ENCODE measurements around the gene MLLT11. TPM values are rescaled to one million over a fixed set of nuclear protein-coding genes. Genes with fewer than 3 reads are reported as not detected.
A peak's percentile ranks its signal among the peaks of the same experiment; 100 is the strongest.

Gene MLLT11, protein sequence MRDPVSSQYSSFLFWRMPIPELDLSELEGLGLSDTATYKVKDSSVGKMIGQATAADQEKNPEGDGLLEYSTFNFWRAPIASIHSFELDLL
- 95.8 TPM for total RNA-seq

DNA sequence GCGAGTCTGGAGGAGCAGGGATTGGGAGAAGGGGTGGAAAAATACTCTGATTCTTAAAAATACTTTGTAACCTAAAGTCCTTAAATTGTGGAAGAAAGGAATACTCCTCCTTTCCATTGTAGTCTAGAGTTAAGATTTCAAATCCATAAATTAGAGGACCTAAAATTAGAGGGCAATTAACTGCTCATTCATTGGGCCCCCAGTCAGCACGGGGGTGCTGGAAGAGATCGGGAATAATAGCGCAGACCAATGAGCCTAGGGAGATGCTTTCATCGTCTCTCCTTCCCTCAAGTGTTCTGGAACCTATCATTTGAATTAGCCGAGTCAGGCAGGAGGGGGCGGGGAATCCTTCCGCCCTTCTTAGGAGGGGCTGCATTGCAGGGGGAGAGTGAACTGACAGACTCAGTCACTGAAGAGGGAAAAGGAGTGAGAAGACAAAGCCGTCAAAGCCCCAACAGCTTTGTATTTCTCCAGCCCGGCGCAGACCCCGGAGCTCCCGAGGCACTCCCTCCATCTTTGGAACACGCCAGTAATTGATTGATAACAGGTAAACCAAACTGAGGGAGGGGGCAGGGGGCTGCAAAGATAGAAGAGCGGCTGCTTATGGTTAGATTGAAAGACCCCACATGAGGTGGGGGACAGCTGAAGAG is at the start of gene MLLT11:
TSS of gene MLLT11 (plus strand) at position 391 of the 650 bp plus-strand sequence. CDS start 6,828 bp downstream, outside the sequence.
- DNase-seq (ENCODE audit: low spot score in 2 of 2) (peak; percentile 57 to 65), FAIRE-seq (no peak)

DNA sequence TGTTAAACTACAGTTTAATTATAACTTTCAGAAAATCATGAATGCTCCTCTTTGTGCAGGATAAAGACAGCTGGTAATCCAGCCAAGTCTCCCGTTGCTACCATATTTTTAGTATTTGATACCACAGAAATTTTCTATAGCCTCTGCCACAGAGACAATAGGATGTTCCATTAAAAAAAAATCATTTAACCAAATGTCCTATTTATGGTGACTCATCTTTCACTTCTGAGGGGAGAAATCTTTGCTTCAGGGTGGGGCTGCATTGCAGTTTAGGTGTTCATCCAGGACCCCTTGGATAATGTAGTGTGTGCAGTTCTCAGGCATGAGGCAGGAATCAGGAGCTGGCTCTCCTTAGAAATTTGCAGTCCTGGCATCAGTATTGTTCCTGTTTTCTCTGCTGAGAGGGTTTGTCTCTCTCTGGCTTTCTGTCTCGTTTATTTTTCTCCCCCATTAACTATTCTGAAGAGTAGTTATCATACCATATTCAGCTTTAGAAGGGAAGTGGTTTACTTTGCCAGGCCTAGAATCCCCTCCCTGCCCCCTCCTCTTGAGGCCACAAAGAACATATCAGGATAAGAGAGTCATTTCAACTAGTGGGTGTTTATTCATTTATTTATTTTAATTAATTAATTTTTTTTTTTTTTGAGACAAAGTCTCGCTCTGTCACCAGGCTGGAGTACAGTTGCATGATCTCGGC is 48.9 kb upstream of the MLLT11 start:
- no peak for FAIRE-seq
- no peak for DNase-seq (ENCODE audit: low spot score in 2 of 2)

DNA sequence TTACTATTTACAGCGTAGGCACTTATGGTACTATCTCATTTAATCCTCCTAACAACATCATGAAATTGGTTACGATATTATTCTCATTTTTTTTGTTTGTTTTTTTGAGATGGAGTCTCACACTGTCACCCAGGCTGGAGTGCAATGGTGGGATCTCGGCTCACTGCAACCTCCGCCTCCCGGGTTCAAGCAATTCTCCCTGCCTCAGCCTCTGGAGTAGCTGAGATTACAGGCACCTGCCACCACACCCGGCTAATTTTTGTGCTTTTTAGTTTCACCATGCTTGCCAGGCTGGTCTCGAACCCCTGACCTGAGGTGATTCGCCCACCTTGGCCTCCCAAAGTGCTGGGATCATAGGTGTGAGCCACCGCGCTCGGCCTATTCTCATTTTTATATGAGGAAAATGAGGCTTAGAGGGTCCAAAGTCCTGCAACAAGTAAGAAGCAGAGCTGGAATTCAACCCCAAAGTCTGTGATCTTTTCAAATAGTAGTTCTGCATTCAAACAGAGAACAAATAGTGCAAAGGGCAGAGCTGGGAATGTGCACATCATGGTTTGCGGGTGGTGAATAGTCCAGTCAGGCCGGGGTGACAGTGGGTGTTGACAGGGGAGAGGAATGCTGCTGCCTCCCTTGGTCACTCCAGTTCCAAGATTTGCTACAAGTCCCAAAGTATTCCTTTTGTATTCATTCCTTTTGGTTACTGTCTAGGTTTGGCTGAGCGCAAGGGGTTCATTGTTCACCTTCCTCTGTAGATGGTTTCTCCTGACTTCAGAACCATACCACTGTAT is 47.3 kb upstream of the MLLT11 start:
- FAIRE-seq (no peak), DNase-seq (ENCODE audit: low spot score in 2 of 2) (no peak)

DNA sequence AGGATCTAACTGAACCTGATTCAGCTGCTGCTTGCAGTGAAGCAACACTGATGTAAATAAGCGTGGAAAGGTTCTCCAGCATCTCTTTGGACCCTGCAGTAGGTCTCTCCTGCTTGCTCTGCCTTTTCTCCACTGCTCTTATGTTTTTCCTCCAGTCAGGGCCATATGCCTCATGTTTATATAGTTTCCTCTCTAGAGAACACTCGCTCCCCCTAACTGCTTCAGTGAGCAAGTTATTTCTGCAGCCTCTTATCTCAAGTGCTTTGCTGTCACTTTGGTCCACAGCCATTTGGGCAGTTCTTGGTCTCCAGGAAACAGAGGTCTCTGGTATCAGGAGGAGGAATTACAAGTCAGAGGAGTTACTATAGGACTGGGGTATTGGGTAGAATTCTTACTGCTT is 46.7 kb upstream of the MLLT11 start:
- no peak for DNase-seq (ENCODE audit: low spot score in 2 of 2)
- no peak for FAIRE-seq

DNA sequence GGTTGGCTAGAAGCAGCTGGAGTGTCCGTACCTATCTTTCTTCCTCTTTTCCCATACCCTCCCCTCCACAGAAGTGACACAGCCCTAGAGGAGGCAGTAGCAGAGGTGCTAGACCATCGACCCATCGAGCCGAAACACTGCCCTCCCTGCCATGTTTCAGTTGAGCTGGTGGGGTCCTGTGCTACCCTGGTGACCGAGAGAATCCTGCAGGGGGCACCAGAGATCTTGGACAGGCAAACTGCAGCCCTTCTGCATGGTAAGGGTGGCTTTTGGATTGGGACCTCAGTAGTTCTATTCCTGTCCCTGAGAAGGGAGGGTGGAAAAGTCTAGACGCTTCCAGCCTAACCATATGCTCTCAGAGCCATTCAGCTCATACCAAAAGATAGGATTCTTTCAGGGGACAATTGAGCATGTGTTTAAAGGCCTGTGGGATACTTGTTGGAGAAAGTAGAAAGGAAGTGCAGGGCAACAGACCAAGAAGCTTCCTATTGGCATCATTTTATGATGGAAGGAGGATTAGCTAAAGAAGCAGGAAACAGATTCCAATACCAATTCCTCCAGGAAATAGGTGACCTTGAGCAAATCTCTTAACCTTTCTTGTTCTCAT is 35.6 kb upstream of the MLLT11 start:
- FAIRE-seq (no peak), DNase-seq (ENCODE audit: low spot score in 2 of 2) (peak; percentile 48 to 78)

DNA sequence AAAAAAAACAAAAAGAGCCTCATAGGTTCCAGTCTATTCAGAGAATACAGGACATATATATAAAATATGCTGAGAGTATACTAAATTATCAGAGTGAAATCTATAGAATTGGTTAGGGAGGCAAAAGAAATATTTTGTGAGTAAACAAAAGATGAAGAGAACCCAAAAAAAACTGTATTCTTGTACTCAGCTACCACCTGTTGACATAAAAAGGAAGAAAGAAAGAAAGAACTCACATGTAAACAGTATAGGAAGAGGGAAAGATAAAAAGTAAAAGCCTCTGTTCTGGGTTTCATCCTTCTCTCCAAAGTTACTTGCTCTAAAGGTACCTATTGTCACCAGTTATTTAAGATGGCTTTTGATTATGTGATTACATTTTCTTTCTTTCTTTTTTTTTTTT is 33.7 kb upstream of the MLLT11 start:
- DNase-seq (ENCODE audit: low spot score in 2 of 2): no peak
- FAIRE-seq: no peak

DNA sequence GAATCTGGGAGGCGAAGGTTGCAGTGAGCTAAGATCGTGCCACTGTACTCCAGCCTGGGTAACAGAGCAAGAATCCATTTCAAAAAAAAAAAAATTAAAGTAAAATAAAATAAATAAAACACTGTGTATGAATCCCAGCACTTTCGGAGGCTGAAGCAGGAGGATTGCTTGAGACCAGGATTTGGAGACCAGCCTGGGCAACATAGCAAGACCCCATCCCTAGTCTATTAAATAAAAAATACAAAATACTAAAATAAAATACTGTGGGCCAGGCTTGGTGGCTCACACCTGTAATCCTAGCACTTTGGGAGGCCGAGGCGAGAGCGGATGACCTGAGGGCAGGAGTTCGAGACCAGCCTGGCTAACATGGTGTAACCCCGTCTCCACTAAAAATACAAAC is 28.0 kb upstream of the MLLT11 start:
- FAIRE-seq: no peak
- DNase-seq (ENCODE audit: low spot score in 2 of 2): no peak

DNA sequence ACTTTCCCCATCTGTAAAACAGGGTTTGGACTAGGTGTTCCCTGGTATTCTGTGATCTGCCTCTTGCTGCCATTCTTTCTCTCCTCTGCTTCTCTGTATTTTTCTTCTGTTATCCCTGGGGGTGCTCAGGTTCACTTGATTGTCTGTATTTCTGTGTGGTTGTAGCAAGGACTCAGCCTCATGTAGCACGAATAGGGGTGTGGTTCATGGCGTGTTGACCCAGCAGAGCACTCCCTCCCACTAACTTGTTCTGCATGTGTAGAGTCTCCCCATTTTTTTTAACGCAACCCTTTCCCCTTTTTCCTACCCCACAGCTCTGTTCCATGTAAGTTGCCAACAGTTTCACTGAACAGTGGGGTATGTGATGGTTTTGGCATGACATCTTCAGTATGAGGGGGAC is 25.0 kb upstream of the MLLT11 start:
- no peak for DNase-seq (ENCODE audit: low spot score in 2 of 2)
- no peak for FAIRE-seq

DNA sequence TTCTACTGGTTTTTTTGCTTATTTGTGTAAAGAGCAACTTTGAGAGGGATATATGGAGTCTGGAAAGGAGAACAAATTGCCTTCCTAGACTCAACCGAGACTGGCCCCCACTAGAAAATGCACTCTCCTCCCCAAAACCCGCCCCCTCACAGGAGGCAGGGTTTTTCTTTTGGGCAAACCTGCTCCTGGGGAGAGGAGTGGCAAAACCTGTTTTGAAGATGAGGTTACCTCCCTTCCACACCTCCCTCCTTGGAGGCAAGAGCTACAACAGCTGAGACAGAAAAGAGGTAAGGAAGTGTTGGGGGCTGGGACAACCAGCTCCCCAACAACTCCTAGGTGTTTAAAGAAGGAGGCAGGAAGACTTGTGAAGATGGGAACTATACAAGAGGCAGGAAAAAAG is 23.8 kb upstream of the MLLT11 start, which contains the start of gene BNIPL:
TSS of gene BNIPL (plus strand) at position 231 of the 400 bp plus-strand sequence. CDS start at position 371, 140 bp downstream.
- FAIRE-seq (no peak), DNase-seq (ENCODE audit: low spot score in 2 of 2) (no peak)

DNA sequence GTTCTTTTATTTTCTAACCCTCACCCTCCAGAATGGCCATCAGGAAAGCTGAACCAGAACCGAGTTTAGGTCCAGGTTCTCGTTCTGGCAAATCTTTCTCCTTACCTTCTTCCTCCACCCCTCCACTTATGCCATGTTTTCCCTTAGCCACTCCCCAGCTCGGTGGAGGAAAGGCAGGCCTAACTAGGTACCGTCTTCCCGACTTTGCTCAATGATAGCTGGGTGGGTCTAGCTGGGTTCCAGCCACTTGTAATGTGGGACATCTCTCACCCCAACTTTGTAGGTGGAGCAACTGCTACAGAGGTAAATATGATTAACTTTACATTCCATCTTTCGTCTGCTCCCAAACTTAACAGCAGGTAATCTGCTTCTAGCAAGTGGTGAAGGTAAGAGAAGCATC is 23.2 kb upstream of the MLLT11 start:
- FAIRE-seq (no peak), DNase-seq (ENCODE audit: low spot score in 2 of 2) (no peak)

DNA sequence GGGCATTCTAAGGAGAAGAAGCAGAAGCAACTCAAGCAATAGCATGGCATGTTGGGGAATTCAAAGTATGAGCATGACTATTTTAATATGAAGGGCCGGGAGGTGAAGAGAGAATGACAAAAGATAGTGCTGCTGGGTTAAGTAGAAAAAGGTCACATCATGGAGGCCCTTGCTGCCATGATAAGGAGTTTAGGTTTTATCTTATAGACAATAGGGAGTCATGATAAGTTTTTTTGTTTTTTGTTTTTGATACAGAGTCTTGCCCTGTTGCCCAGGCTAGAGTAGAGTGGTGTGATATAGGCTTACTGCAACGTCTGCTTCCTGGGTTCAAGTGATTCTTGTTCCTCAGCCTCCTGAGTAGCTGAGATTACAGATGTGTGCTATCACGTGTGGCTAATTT is 20.7 kb upstream of the MLLT11 start:
- DNase-seq (ENCODE audit: low spot score in 2 of 2): no peak
- FAIRE-seq: no peak

DNA sequence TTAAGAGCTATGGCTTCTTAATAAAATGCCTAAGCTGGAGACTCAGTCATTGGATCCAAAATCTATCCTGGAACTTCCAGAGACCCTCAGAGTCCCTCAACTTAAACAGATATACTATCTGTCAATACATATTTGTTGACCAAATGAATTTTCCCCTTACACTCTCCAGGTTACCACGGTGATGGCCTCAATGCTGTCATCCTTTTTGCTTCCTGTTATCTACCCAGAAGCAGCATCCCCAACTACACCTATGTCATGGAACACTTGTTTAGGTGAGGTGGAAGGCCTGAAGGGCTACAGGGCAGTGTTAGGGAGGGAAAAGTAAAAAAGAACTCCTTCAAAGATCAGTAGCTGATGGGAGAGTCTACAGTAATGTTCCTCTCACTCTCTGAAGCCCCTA is 17.0 kb upstream of the MLLT11 start:
- DNase-seq (ENCODE audit: low spot score in 2 of 2) (no peak), FAIRE-seq (no peak)

DNA sequence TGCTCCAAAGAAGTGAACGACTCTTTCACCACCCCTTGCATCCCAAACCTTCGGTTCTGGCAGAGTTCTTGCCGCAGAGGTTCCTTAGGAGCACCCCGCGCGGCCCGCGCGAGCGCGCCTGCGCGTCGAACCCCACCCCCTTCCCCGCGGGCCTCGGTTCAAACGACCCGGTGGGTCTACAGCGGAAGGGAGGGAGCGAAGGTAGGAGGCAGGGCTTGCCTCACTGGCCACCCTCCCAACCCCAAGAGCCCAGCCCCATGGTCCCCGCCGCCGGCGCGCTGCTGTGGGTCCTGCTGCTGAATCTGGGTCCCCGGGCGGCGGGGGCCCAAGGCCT is 12.6 kb upstream of the MLLT11 start, which contains the start of gene C1orf56:
TSS of gene C1orf56 (plus strand) at position 161 of the 334 bp plus-strand sequence. CDS start at position 258, 97 bp downstream.
- no peak for FAIRE-seq
- DNase-seq (ENCODE audit: low spot score in 2 of 2): peak; percentile 78 to 79

DNA sequence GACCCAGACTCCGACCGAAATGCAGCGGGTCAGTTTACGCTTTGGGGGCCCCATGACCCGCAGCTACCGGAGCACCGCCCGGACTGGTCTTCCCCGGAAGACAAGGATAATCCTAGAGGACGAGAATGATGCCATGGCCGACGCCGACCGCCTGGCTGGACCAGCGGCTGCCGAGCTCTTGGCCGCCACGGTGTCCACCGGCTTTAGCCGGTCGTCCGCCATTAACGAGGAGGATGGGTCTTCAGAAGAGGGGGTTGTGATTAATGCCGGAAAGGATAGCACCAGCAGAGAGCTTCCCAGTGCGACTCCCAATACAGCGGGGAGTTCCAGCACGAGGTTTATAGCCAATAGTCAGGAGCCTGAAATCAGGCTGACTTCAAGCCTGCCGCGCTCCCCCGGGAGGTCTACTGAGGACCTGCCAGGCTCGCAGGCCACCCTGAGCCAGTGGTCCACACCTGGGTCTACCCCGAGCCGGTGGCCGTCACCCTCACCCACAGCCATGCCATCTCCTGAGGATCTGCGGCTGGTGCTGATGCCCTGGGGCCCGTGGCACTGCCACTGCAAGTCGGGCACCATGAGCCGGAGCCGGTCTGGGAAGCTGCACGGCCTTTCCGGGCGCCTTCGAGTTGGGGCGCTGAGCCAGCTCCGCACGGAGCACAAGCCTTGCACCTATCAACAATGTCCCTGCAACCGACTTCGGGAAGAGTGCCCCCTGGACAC is 12.1 kb upstream of the MLLT11 start:
- peak; percentile 70 to 71 for DNase-seq (ENCODE audit: low spot score in 2 of 2)
- FAIRE-seq: no peak

DNA sequence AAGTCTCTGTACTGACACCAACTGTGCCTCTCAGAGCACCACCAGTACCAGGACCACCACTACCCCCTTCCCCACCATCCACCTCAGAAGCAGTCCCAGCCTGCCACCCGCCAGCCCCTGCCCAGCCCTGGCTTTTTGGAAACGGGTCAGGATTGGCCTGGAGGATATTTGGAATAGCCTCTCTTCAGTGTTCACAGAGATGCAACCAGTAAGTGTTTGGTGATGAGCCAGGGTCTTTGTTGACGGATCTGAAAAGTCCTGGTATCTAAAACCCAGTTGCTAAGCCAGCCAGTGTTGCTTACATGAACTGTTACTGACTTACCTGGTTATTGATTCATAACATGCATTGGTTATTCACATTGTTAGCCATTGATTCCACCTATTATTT is 11.6 kb upstream of the MLLT11 start:
- FAIRE-seq: no peak
- DNase-seq (ENCODE audit: low spot score in 2 of 2): no peak

DNA sequence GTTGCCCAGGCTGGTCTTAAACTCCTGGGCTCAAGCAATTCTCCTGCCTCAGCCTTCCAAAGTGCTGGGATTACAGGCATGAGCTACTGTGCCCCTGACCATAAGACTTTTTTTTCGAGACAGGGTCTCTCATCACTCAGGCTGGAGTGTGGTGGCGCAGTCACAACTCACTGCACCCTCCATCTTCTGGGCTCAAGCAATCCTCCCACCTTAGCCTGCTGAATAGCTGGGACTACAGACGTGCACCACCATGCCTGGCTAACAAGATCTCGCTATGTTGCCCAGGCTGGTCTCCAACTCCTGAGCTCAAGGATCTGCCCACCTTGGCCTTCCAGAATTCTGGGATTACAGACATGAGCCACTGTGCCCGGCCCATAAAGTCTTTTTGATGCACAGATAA is 10.7 kb upstream of the MLLT11 start:
- no peak for FAIRE-seq
- no peak for DNase-seq (ENCODE audit: low spot score in 2 of 2)

DNA sequence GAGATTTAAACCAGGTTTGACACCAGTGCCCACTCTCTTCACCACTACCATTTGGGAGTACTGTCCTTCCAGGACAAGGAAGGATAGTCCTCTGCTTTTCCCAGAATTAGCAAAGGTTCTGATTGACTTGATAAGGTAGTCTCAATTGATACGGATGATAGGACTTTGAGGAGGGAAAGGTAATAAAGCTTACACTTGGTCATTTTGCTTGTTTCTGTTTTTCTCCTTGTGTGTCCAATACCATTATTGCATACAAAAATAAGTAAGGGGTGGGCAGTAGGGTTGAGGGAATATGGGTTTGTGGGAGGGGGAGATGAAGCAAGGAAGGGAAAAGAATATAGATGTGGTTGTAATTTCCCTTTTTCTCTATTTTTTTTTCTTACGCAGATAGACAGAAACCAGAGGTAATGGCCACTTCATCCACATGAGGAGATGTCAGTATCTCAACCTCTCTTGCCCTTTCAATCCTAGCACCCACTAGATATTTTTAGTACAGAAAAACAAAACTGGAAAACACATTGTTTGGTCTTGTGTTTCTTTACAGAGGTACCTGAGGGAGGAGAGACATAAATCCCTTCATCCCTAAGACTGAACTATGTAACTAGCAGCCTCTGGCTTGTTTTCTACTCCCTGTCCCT is 10.0 kb upstream of the MLLT11 start:
- FAIRE-seq: no peak
- no peak for DNase-seq (ENCODE audit: low spot score in 2 of 2)

DNA sequence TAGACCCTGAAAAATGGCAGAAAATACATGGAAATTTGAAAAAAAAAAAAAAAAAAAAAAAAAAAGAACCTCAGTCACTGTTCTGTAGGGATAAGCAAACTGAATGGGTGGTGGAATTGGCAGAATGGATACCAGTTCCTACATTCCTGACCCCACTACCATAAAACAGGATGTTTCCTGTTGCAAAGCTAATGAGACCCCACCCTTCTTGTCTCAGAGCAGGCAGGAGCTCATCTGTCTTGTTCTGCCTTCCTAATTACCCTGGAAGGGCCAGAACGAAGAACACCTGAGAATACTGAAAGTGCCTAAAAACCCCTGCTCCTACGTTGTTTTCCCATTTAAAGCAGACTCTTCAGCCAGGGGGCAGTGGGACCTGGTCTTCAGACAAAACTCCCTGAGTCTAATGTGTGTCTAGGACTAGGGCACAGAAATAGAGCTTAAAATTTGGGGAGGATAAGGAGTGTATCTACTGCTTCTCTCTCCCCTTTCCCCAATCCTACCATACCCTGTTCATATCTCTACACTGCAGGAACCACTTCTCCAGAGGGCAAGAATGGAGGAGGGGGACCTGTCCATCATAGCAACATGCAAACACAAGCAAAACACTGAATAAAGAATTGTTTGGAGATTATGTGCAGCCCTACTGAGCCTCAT is 8.7 kb upstream of the MLLT11 start:
- DNase-seq (ENCODE audit: low spot score in 2 of 2) (no peak), FAIRE-seq (no peak)

DNA sequence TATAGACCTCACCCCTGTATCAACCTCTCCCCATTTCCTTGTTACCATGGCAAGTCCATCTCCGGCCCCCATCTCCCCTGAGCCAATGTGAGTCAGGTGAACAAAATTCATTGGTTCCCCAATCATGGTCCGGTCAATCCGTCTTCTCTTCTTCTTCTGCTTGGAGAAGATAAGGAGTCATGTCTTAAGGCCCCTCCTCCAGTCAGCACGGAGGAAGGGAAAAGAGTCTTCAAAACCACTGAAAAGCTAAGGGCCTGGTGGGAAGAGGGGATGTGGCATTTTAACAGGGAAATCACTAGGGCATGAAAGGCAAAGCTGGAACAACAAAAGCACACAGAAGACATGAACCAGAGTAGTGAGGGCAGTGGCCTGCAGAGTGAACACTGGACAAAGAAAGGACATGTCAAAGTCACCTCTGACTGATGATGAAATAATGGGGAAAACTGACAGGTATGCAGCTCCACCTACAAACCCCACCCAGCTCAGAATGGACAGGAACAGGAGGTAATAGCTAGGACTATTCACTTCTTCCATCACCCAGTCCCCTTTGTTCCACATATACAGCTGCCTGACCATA is 5.1 kb upstream of the MLLT11 start:
- DNase-seq (ENCODE audit: low spot score in 2 of 2): no peak
- FAIRE-seq: no peak

Measured in frontal cortex (tissue), 4 donors.